Transverse colon (tissue), 4 donors: ENCODE measurements around the gene RMI2. TPM values are rescaled to one million over a fixed set of nuclear protein-coding genes. Genes with fewer than 3 reads are reported as not detected.

Experiments used
- DNase-seq: peaks from one replicate; pipeline ENCODE4 v3.0.0-alpha.2; 2019
- H3K27ac ChIP-seq, 4 donors: fragments of 200-600 bp; sonication (generic); 2 replicates each; pipeline ENCODE4 v1.5.1; 2016 to 2018; ENCODE audit warnings: inconsistent platforms in 4 of 4
- H3K27me3 ChIP-seq: fragments of 200-600 bp; sonication (generic); 2 replicates; pipeline ENCODE4 v1.5.1; 2017; ENCODE audit warnings: inconsistent platforms
- H3K36me3 ChIP-seq, 4 donors: fragments of 200-600 bp; sonication (generic); 2 replicates each; pipeline ENCODE4 v1.5.1; 2017 to 2019; ENCODE audit warnings: inconsistent platforms in 4 of 4
- H3K4me1 ChIP-seq, 4 donors: fragments of 200-600 bp; sonication (generic); 2 replicates each; pipeline ENCODE4 v1.5.1; 2017 to 2020; ENCODE audit warnings: inconsistent platforms in 4 of 4
- H3K4me3 ChIP-seq, 4 donors: fragments of 200-600 bp; sonication (generic); 1 replicate in 1 of 4; 2 replicates in 3 of 4; pipeline versions ENCODE4 v1.5.1 to v1.6.1; 2017 to 2019; ENCODE audit warnings: inconsistent platforms in 4 of 4
- H3K9me3 ChIP-seq, 2 donors: fragments of 200-600 bp; sonication (generic); 2 replicates each; pipeline ENCODE4 v1.5.1; 2017 to 2019; ENCODE audit warnings: inconsistent platforms in 2 of 2
- CTCF ChIP-seq, 5 experiments: fragments of 200-600 bp in 3 of 5; fragments of 450-650 bp in 2 of 5; sonication (generic) in 3 of 5; IDR thresholded peaks; 1 replicate in 2 of 5; 2 replicates in 3 of 5; pipeline ENCODE4 v1.5.1; 2016 to 2017; ENCODE audit warnings: antibody characterized with exemption in 5 of 5, inconsistent platforms in 3 of 5, mild to moderate bottlenecking in 2 of 5, moderate library complexity in 1 of 5
- EP300 ChIP-seq: sonication (generic); formaldehyde crosslinking; IDR thresholded peaks from one replicate; pipeline ENCODE4 v1.6.1; 2017; ENCODE audit warnings: antibody characterized with exemption, low read depth
- POLR2A ChIP-seq: fragments of 450-650 bp; IDR thresholded peaks from one replicate; pipeline ENCODE4 v1.6.1; 2016; ENCODE audit warnings: antibody characterized with exemption, mild to moderate bottlenecking, moderate library complexity
- POLR2AphosphoS5 ChIP-seq, 3 donors: sonication (generic); formaldehyde crosslinking; IDR thresholded peaks; one replicate each; pipeline ENCODE4 v1.6.1; 2016; ENCODE audit warnings: antibody characterized with exemption in 3 of 3
- WGBS, 2 donors: methylation state at CpG; one replicate each; pipeline ENCODE4 v1.1.5; 2018; ENCODE audit warnings: low coverage in 1 of 2; 5-methylcytosine and 5-hydroxymethylcytosine counted together
- in situ Hi-C, 4 donors: fragments of 200-750 bp; cut with MboI; loops; one replicate each; pipeline versions ENCODE4 v1.15.0 to v1.15.1; 2017; ENCODE audit warnings: low sequenced_read_pairs in 3 of 4, low pct_ligation_motif_present in 1 of 4, low pct_unique_long_range_greater_than_20kb in 1 of 4
- intact Hi-C: fragments of 100-400 bp; cut with DNase I; formaldehyde crosslinking; loops from one replicate; pipeline ENCODE4 v1.15.1; 2023; ENCODE audit warnings: low total_unique reads
- total RNA-seq, 4 donors: library from RNA; depleted of rRNA; stranded (reverse); fragments of >200 nt; gene quantifications; one replicate each; pipeline ENCODE4 v1.1.0, GENCODE V29; 2016

Gene RMI2
- total RNA-seq, 4 donors from 2014 or later: 2.3 to 2.9 TPM; not detected in 2

DNA sequence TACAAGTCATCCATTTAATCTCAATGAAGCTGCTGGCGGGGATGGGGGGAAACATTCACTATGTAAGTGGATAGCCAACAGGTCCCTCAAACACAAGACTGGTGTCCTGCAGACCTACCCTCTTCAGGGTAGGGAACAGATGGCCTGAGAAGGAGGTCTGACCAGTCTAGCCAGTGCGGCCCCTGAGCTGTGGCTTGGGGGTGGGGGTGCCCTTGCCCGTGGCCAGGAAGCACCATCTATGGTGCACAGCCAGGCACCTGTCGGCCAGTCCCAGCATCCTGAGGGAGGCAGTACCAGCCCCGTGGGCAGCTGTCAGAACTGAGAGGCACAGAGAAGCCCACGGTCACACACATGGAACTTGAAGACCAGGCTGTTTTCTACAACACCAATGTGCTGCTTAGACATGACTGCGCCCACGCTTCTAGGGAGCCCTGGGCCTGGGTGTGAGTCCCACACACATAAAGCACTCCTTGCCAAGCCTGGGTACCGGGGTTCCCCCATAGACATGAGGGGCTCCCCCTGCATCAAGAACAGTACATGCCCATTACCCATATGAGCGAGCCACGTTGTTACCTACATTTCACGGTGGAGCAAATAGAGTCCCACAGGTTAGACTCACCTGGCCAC is 40.9 kb downstream of the RMI2 start:
- no peaks in the 10 kb centered on the region for H3K4me1 ChIP-seq
- H3K27ac ChIP-seq: no peak overlapping the region
- peaks cover 3% of the 10 kb centered on the region for H3K27me3 ChIP-seq
- H3K4me3 ChIP-seq: no peak overlapping the region
- in situ Hi-C loops: loop anchor here in 3 of 4 donors (25.0 kb wide), 3 partner anchors 326 to 676 kb away; no protein-coding TSS in a partner anchor
- intact Hi-C loops: no loop called here
- no peaks in the 10 kb centered on the region for H3K9me3 ChIP-seq
- no peaks in the 10 kb centered on the region for H3K36me3 ChIP-seq
- no peak for TF ChIP-seq POLR2A
- no peak for TF ChIP-seq POLR2AphosphoS5 (IDR thresholded peaks at IDR 0.05)
- TF ChIP-seq EP300: no peak
- no peak for TF ChIP-seq CTCF (IDR thresholded peaks at IDR 0.05)
- DNase-seq: no peak
- WGBS, 2 donors: 68% methylated on average over 10 of the region's 12 CpGs; no CpG with 5 or more reads in 1 of the 2 donors

GRCh38 chr16:11386791-11387546 is 41.7 kb downstream of the RMI2 start:
- intact Hi-C loops: no loop called here
- no peak overlapping the region for H3K27ac ChIP-seq
- no peak for TF ChIP-seq POLR2AphosphoS5 (IDR thresholded peaks at IDR 0.05)
- TF ChIP-seq POLR2A: no peak
- TF ChIP-seq CTCF (IDR thresholded peaks at IDR 0.05): peak in 1 of 5 experiments; percentile 9
- no peak for TF ChIP-seq EP300
- H3K4me1 ChIP-seq: no peaks in the 10 kb centered on the region
- no peaks in the 10 kb centered on the region for H3K36me3 ChIP-seq
- 50 to 60% methylated on average over 2 to 22 of the region's 22 CpGs for WGBS, 2 donors
- no peaks in the 10 kb centered on the region for H3K9me3 ChIP-seq
- H3K27me3 ChIP-seq: peaks cover 3% of the 10 kb centered on the region
- in situ Hi-C loops: loop anchor here in 3 of 4 donors (25.0 kb wide), 3 partner anchors 325 to 675 kb away; no protein-coding TSS in a partner anchor
- DNase-seq: no peak
- H3K4me3 ChIP-seq: no peak overlapping the region

DNA sequence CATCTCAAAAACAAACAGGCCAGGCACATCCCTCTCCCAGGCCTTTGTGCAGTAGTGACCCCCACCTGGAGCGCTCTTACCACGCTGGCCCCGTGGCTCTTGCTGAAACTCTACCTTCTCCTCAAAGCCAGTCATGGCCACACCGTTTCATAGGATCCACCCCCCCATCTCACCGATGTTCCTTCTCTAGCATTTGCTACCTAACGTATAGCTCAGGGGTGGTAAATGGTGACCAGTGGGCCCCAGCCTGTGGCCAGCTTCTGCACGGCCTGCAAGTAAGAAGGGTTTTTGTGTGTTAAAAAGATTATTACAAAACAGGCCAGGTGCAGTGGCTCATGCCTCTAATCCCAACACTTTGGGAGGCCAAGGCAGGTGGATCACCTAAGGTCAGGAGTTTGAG is 43.8 kb downstream of the RMI2 start:
- Histone ChIP-seq H3K27me3 (peaks cover 3% of the 10 kb centered on the region), H3K9me3 (no peaks in the 10 kb centered on the region), H3K36me3 (no peaks in the 10 kb centered on the region), H3K4me1 (no peaks in the 10 kb centered on the region), H3K4me3 (no peak overlapping the region), H3K27ac (no peak overlapping the region)
- DNase-seq: no peak
- 78 to 80% methylated on average over 5 to 7 of the region's 7 CpGs for WGBS, 2 donors
- in situ Hi-C loops: loop anchor here in 3 of 4 donors (25.0 kb wide), 3 partner anchors 323 to 673 kb away; no protein-coding TSS in a partner anchor
- intact Hi-C loops: no loop called here
- no peak for TF ChIP-seq EP300
- TF ChIP-seq POLR2A: no peak
- no peak for TF ChIP-seq CTCF (IDR thresholded peaks at IDR 0.05)
- no peak for TF ChIP-seq POLR2AphosphoS5 (IDR thresholded peaks at IDR 0.05)
